Lower lobe of right lung (tissue), 2 donors: ENCODE data around the gene TADA3. TPM values are rescaled to one million over a fixed set of nuclear protein-coding genes. Genes with fewer than 3 reads are reported as not detected.

Experiments used
- ATAC-seq, 2 donors: fragments of 200-7000 bp; cut with Tn5 transposase; one replicate each; pipeline ENCODE4 v1.9.1; 2020 to 2022; ENCODE audit warnings: mild to moderate bottlenecking in 2 of 2, moderate library complexity in 2 of 2
- DNase-seq: peaks from one replicate; pipeline ENCODE4 v3.0.0-alpha.2; 2020
- H3K27ac ChIP-seq: fragments of 200-600 bp; one replicate; pipeline ENCODE4 v1.8.0; 2022
- H3K27me3 ChIP-seq: fragments of 200-600 bp; one replicate; pipeline ENCODE4 v1.8.0; 2022; ENCODE audit warnings: low read depth
- H3K36me3 ChIP-seq: fragments of 200-600 bp; one replicate; pipeline ENCODE4 v1.8.0; 2022; ENCODE audit warnings: mild to moderate bottlenecking
- H3K4me1 ChIP-seq: fragments of 200-600 bp; one replicate; pipeline ENCODE4 v1.8.0; 2022
- H3K4me3 ChIP-seq: fragments of 200-600 bp; one replicate; pipeline ENCODE4 v1.8.0; 2022; ENCODE audit warnings: mild to moderate bottlenecking
- H3K9me3 ChIP-seq: fragments of 200-600 bp; one replicate; pipeline ENCODE4 v1.8.0; 2022
- CTCF ChIP-seq: fragments of 200-600 bp; IDR thresholded peaks from one replicate; pipeline ENCODE4 v1.8.0; 2022; ENCODE audit warnings: antibody characterized with exemption, mild to moderate bottlenecking
- intact Hi-C: fragments of 100-400 bp; cut with DNase I; formaldehyde crosslinking; loops from one replicate; pipeline ENCODE4 v1.11.0; 2022
- total RNA-seq: library from RNA; stranded (reverse); fragmentation: NEBNext Ultra II Directional; extraction: Animal tissue kit (Norgen Biotek cat#: 25700); gene quantifications from one replicate; pipeline ENCODE4 v1.2.1, GENCODE V29; 2021
- donor health status: DM: no; HTN: yes; CAD: no; lungs with severe emphysema.

TADA3 gene
- total RNA-seq, 1 donor from 2014 or later: 53.8 TPM

- no peak for DNase-seq
- H3K36me3 ChIP-seq: peaks cover 71% of the 10 kb centered on the region
- H3K9me3 ChIP-seq: no peaks in the 10 kb centered on the region
- TF ChIP-seq CTCF: no peak
- no peak overlapping the region for H3K27ac ChIP-seq
- no peaks in the 10 kb centered on the region for H3K27me3 ChIP-seq
- H3K4me1 ChIP-seq: peaks cover 26% of the 10 kb centered on the region
- no peak for ATAC-seq
- no peak overlapping the region for H3K4me3 ChIP-seq
- intact Hi-C loops: no loop called here
These were observed 10.2 kb downstream of the TADA3 start for GRCh38 chr3:9781978-9782603.

- intact Hi-C loops: no loop called here
These were observed 10.7 kb downstream of the TADA3 start for GRCh38 chr3:9781551-9781950.

GRCh38 chr3:9780910-9781309 lies 11.4 kb downstream of the TADA3 start:
- intact Hi-C loops: no loop called here
- DNase-seq (no peak), ATAC-seq (no peak)
- Histone ChIP-seq H3K4me3 (no peak overlapping the region), H3K36me3 (peaks cover 61% of the 10 kb centered on the region), H3K9me3 (no peaks in the 10 kb centered on the region), H3K27me3 (no peaks in the 10 kb centered on the region), H3K4me1 (peaks cover 26% of the 10 kb centered on the region), H3K27ac (peak overlapping the region; percentile 71)
- TF ChIP-seq CTCF: no peak

More at GRCh38 chr3:9781551-9781950, 10.7 kb downstream of the TADA3 start:
- Histone ChIP-seq H3K4me3 (no peak overlapping the region), H3K27me3 (no peaks in the 10 kb centered on the region), H3K9me3 (no peaks in the 10 kb centered on the region), H3K36me3 (peaks cover 66% of the 10 kb centered on the region), H3K4me1 (peaks cover 26% of the 10 kb centered on the region), H3K27ac (no peak overlapping the region)
- DNase-seq: no peak
- ATAC-seq: no peak
- no peak for TF ChIP-seq CTCF

- intact Hi-C loops: no loop called here
- DNase-seq: no peak
- peak overlapping the region; percentile 71 for H3K27ac ChIP-seq
These were observed 11.8 kb downstream of the TADA3 start for GRCh38 chr3:9780458-9780812.

GRCh38 chr3:9779721-9780457 lies 12.4 kb downstream of the TADA3 start:
- H3K27ac ChIP-seq: peak overlapping the region; percentile 71
- peak; percentile 57 for DNase-seq
- intact Hi-C loops: no loop called here

More at GRCh38 chr3:9780458-9780812, 11.8 kb downstream of the TADA3 start:
- Histone ChIP-seq H3K4me3 (no peak overlapping the region), H3K36me3 (peaks cover 56% of the 10 kb centered on the region), H3K9me3 (no peaks in the 10 kb centered on the region), H3K4me1 (peaks cover 26% of the 10 kb centered on the region), H3K27me3 (no peaks in the 10 kb centered on the region)
- no peak for TF ChIP-seq CTCF
- ATAC-seq: no peak

More at GRCh38 chr3:9779721-9780457, 12.4 kb downstream of the TADA3 start:
- no peaks in the 10 kb centered on the region for H3K27me3 ChIP-seq
- H3K4me1 ChIP-seq: peaks cover 26% of the 10 kb centered on the region
- no peaks in the 10 kb centered on the region for H3K9me3 ChIP-seq
- TF ChIP-seq CTCF: no peak
- peaks cover 50% of the 10 kb centered on the region for H3K36me3 ChIP-seq
- ATAC-seq: peak; percentile 58 to 76
- no peak overlapping the region for H3K4me3 ChIP-seq
